Esophagus (tissue), 2 donors: Measurements from ENCODE around the gene TLCD1. TPM values are rescaled to one million over a fixed set of nuclear protein-coding genes. Genes with fewer than 3 reads are reported as not detected.

Experiments
- H3K27ac ChIP-seq, 2 donors: one replicate each; pipeline ENCODE4 v1.5.1; 2013; ENCODE audit warnings: low read depth in 2 of 2, mild to moderate bottlenecking in 2 of 2, inconsistent platforms in 1 of 2, low read length in 1 of 2, moderate library complexity in 1 of 2
- H3K27me3 ChIP-seq, 2 donors: one replicate each; pipeline ENCODE4 v1.6.1; 2013; ENCODE audit warnings: low read length in 2 of 2, control low read depth in 1 of 2, mild to moderate bottlenecking in 1 of 2; ENCODE audit not compliant: insufficient read depth in 2 of 2, control insufficient read depth in 1 of 2
- H3K36me3 ChIP-seq, 2 donors: one replicate each; pipeline ENCODE4 v1.6.1; 2013; ENCODE audit warnings: low read length in 1 of 2; ENCODE audit not compliant: control insufficient read depth in 2 of 2, insufficient read depth in 2 of 2
- H3K4me1 ChIP-seq, 2 donors: one replicate each; pipeline ENCODE4 v1.6.1; 2013; ENCODE audit warnings: low read length in 1 of 2; ENCODE audit not compliant: control insufficient read depth in 2 of 2, insufficient read depth in 2 of 2
- H3K4me3 ChIP-seq, 2 donors: one replicate each; pipeline ENCODE4 v1.5.1; 2013; ENCODE audit warnings: low read length in 2 of 2, mild to moderate bottlenecking in 2 of 2, low read depth in 1 of 2, moderate library complexity in 1 of 2
- H3K9me3 ChIP-seq, 2 donors: one replicate each; pipeline ENCODE4 v1.6.1; 2013; ENCODE audit warnings: mild to moderate bottlenecking in 2 of 2, low read depth in 1 of 2, low read length in 1 of 2, moderate library complexity in 1 of 2; ENCODE audit not compliant: control insufficient read depth in 2 of 2, insufficient read depth in 1 of 2
- WGBS, 2 donors: extraction: QIAGEN DNeasy Blood & Tissue Kit; methylation state at CpG; one replicate each; pipeline ENCODE4 v1.1.7; 2013; 5-methylcytosine and 5-hydroxymethylcytosine counted together
- polyA plus RNA-seq, 2 donors: library from polyadenylated mRNA; stranded (reverse); fragments of 200-250 nt; gene quantifications; one replicate each; pipeline ENCODE4 v1.2.3, GENCODE V29; 2013
- donor health status: healthy with polysubstance abuse.
- donor health status: Bipolar disorder and iron deficiency.

TLCD1 gene
- polyA plus RNA-seq, 2 donors: 12.5 to 16.9 TPM

- Histone ChIP-seq H3K27me3 (no peaks in the 10 kb centered on the region), H3K36me3 (peaks cover 0 to 18% of the 10 kb centered on the region in 2 donors), H3K9me3 (no peaks in the 10 kb centered on the region), H3K4me1 (peaks cover 0 to 2% of the 10 kb centered on the region in 2 donors), H3K4me3 (peak overlapping the region; percentile 50 to 51), H3K27ac (peak overlapping the region; percentile 84 to 86)
- 11 to 16% methylated on average over 55 to 63 of the region's 63 CpGs for WGBS, 2 donors
Observed at GRCh38 chr17:28716740-28717577, 9.1 kb downstream of the TLCD1 start.

- H3K27me3 ChIP-seq: no peaks in the 10 kb centered on the region
- no peak overlapping the region for H3K4me3 ChIP-seq
- WGBS, 2 donors: 91 to 95% methylated on average over 2 of the region's 2 CpGs
- H3K36me3 ChIP-seq: peaks cover 0 to 16% of the 10 kb centered on the region in 2 donors
- peaks cover 0 to 2% of the 10 kb centered on the region in 2 donors for H3K4me1 ChIP-seq
- no peak overlapping the region for H3K27ac ChIP-seq
- H3K9me3 ChIP-seq: no peaks in the 10 kb centered on the region
Observed at GRCh38 chr17:28715217-28715616, 10.8 kb downstream of the TLCD1 start.

GRCh38 chr17:28714281-28714680 lies 11.8 kb downstream of the TLCD1 start:
- no peak overlapping the region for H3K4me3 ChIP-seq

GRCh38 chr17:28712705-28713415 lies 13.2 kb downstream of the TLCD1 start:
- Histone ChIP-seq H3K27me3 (no peaks in the 10 kb centered on the region), H3K4me1 (peaks cover 0 to 2% of the 10 kb centered on the region in 2 donors), H3K4me3 (no peak overlapping the region), H3K27ac (no peak overlapping the region), H3K9me3 (no peaks in the 10 kb centered on the region), H3K36me3 (peaks cover 0 to 16% of the 10 kb centered on the region in 2 donors)
- WGBS, 2 donors: 71 to 80% methylated on average over 7 of the region's 7 CpGs

More at GRCh38 chr17:28714281-28714680, 11.8 kb downstream of the TLCD1 start:
- Histone ChIP-seq H3K9me3 (no peaks in the 10 kb centered on the region), H3K4me1 (peaks cover 0 to 2% of the 10 kb centered on the region in 2 donors), H3K27ac (no peak overlapping the region), H3K27me3 (no peaks in the 10 kb centered on the region), H3K36me3 (peaks cover 0 to 16% of the 10 kb centered on the region in 2 donors)
- 90 to 91% methylated on average over 3 of the region's 3 CpGs for WGBS, 2 donors

- Histone ChIP-seq H3K36me3 (peaks cover 0 to 16% of the 10 kb centered on the region in 2 donors), H3K27ac (peak overlapping the region; percentile 90 to 91), H3K9me3 (no peaks in the 10 kb centered on the region), H3K4me1 (peaks cover 0 to 2% of the 10 kb centered on the region in 2 donors), H3K4me3 (peak overlapping the region in 1 of 2 donors; percentile 55), H3K27me3 (no peaks in the 10 kb centered on the region)
- 42 to 50% methylated on average over 34 of the region's 34 CpGs for WGBS, 2 donors
Observed at GRCh38 chr17:28712032-28712704, 13.9 kb downstream of the TLCD1 start.

- Histone ChIP-seq H3K4me1 (peaks cover 0 to 2% of the 10 kb centered on the region in 2 donors), H3K27ac (peak within 1 kb of the TSS; percentile 90 to 91), H3K36me3 (peaks cover 0 to 16% of the 10 kb centered on the region in 2 donors), H3K4me3 (peak within 1 kb of the TSS; percentile 55 to 58), H3K9me3 (no peaks in the 10 kb centered on the region), H3K27me3 (no peaks in the 10 kb centered on the region)
- 6 to 8% methylated on average over 20 of the region's 20 CpGs for WGBS, 2 donors
Observed at GRCh38 chr17:28711723-28712031, 14.4 kb downstream of the TLCD1 start, which contains the start of gene PROCA1. TSS of gene PROCA1 (minus strand) at chr17:28711888. CDS start at chr17:28711660, 228 bp downstream.

- Histone ChIP-seq H3K4me1 (peaks cover 0 to 2% of the 10 kb centered on the region in 2 donors), H3K27me3 (no peaks in the 10 kb centered on the region), H3K36me3 (peaks cover 0 to 16% of the 10 kb centered on the region in 2 donors), H3K4me3 (peak overlapping the region; percentile 55 to 58), H3K27ac (peak overlapping the region; percentile 90 to 91), H3K9me3 (no peaks in the 10 kb centered on the region)
- 1% methylated on average over 70 to 74 of the region's 74 CpGs for WGBS, 2 donors
Observed at GRCh38 chr17:28710861-28711722, 14.9 kb downstream of the TLCD1 start.

- Histone ChIP-seq H3K36me3 (peaks cover 5 to 20% of the 10 kb centered on the region in 2 donors), H3K4me3 (no peak overlapping the region), H3K4me1 (no peaks in the 10 kb centered on the region), H3K27ac (no peak overlapping the region), H3K27me3 (no peaks in the 10 kb centered on the region), H3K9me3 (no peaks in the 10 kb centered on the region)
- 85 to 87% methylated on average over 2 of the region's 2 CpGs for WGBS, 2 donors
Observed at GRCh38 chr17:28707339-28707720, 18.7 kb downstream of the TLCD1 start.
